VCaP (cell line): ENCODE results near the gene NKAIN2.

Source experiments
- H3K27ac ChIP-seq: fragments of 450-650 bp; 2 replicates; pipeline ENCODE4 v1.5.1; 2017
- CTCF ChIP-seq: fragments of 450-650 bp; conservative IDR thresholded peaks from 2 replicates; pipeline ENCODE4 v1.5.1; 2017; ENCODE audit warnings: mild to moderate bottlenecking, moderate library complexity

Gene NKAIN2

GRCh38 chr6:124080483-124080882, 276.8 kb downstream of the NKAIN2 start:
- no peak for TF ChIP-seq CTCF
- H3K27ac ChIP-seq = no peak overlapping the region

- TF ChIP-seq CTCF = no peak
- H3K27ac ChIP-seq = no peak overlapping the region
Measured at GRCh38 chr6:124090491-124090890, 286.8 kb downstream of the NKAIN2 start.

DNA sequence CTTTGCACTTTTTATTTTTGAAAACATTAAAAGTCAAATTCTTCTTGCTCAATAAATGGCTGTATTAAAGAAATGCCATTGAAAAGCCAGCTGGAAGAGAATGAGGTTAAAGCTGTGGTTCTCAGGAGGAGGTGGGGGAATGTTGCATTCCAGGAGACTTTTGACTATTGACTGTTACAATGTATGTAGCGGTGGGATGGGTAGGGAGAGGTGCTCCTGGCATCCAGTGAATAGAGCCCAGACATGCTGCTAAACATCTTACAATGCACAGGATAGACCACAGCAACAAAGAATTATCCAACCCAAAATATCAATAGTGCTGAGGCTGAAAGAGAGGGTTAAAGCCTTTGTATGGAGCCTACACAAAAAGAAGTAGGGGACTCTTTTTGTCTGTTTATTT, 295.9 kb downstream of the NKAIN2 start:
- no peak for TF ChIP-seq CTCF
- no peak overlapping the region for H3K27ac ChIP-seq

DNA sequence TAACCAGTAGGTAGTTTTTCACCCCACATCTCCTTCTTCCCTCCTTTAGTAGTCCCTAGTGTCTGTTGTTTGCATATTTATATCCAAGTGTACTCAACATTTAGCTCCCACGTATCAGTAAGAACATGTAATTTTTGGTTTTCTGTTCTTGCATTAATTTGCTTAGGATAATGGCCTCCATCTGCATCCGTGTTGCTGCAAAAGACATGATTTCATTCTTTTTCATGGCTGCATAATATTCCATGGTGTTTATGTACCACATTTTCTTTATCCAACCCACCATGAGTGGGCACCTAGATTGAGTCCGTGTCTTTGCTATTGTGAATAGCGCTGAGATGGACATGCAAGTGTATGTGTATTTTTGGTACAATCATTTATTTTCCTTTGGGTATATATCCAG, 306.8 kb downstream of the NKAIN2 start:
- no peak for TF ChIP-seq CTCF
- H3K27ac ChIP-seq = no peak overlapping the region

GRCh38 chr6:124119596-124119995, 315.9 kb downstream of the NKAIN2 start:
- H3K27ac ChIP-seq = no peak overlapping the region
- no peak for TF ChIP-seq CTCF

DNA sequence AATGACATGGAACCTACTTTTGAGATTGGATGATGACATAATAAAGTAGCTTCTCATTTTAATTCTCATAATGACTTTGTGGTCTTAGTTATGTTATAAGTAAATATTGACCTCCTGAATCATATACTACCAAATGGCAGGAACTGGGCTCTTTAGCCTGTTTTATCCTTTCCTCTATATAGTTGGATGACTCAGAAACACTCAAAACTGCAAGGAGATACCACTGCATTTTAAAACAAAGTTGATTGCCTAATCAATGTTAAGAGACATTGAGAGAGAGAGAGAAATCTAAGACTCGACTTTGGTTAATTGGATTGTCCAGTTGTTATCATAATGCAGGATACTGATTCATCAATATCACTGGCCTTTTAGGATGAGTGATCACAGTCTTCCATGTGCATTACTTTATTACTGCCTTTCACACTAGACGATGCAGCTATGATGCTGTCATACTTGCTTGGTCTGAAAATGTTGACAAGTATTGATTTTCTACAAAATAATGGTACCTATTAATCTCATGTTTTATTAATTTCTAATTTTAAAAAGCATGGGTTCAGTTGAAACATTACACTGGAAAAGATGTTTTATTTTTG, 320.0 kb downstream of the NKAIN2 start:
- H3K27ac ChIP-seq = no peak overlapping the region
- no peak for TF ChIP-seq CTCF

GRCh38 chr6:124131259-124131658, 327.6 kb downstream of the NKAIN2 start:
- no peak for TF ChIP-seq CTCF
- H3K27ac ChIP-seq = no peak overlapping the region
